OCI-LY1 (cell line): ENCODE measurements around the gene NCAPD3.

Experiments used
- H2AFZ ChIP-seq: fragments of 200-600 bp; sonication (generic), shearing (Covaris generic); 2 replicates; pipeline ENCODE4 v1.6.0; 2014; ENCODE audit warnings: antibody characterized with exemption, mild to moderate bottlenecking, low read length
- H3F3A ChIP-seq: fragments of 200-600 bp; sonication (generic), shearing (Covaris generic); 2 replicates; pipeline ENCODE4 v1.6.0; 2014; ENCODE audit warnings: mild to moderate bottlenecking, antibody characterized with exemption, low read length, moderate library complexity; ENCODE audit not compliant: insufficient read depth
- H3K27ac ChIP-seq: fragments of 200-600 bp; sonication (generic); 2 replicates; pipeline ENCODE4 v1.5.1; 2014; ENCODE audit warnings: low read length, mixed run types, mild to moderate bottlenecking, low read depth; ENCODE audit not compliant: poor library complexity, severe bottlenecking
- H3K27me3 ChIP-seq: fragments of 200-600 bp; sonication (generic); 2 replicates; pipeline ENCODE4 v1.6.0; 2014; ENCODE audit warnings: antibody characterized with exemption, mild to moderate bottlenecking, low read length, moderate library complexity; ENCODE audit not compliant: insufficient read depth
- H3K36me3 ChIP-seq: fragments of 200-600 bp; sonication (generic); 2 replicates; pipeline ENCODE4 v1.6.1; 2014; ENCODE audit warnings: mild to moderate bottlenecking, antibody characterized with exemption, low read length, moderate library complexity, mixed read lengths; ENCODE audit not compliant: insufficient read depth
- H3K4me1 ChIP-seq: fragments of 200-600 bp; sonication (generic); 2 replicates; pipeline ENCODE4 v1.5.1; 2014; ENCODE audit warnings: mild to moderate bottlenecking, low read length, moderate library complexity; ENCODE audit not compliant: insufficient read depth, severe bottlenecking
- H3K4me2 ChIP-seq: fragments of 200-600 bp; sonication (generic), shearing (Covaris generic); 2 replicates; pipeline ENCODE4 v1.6.1; 2014; ENCODE audit warnings: low read length
- H3K4me3 ChIP-seq: fragments of 200-600 bp; sonication (generic); 2 replicates; pipeline ENCODE4 v1.5.1; 2014; ENCODE audit warnings: low read length, low read depth, mild to moderate bottlenecking, mixed read lengths; ENCODE audit not compliant: poor library complexity, severe bottlenecking
- H3K79me2 ChIP-seq: fragments of 200-600 bp; shearing (Covaris generic); 2 replicates; pipeline ENCODE4 v1.6.1; 2016; ENCODE audit warnings: mixed run types, low read length, mixed read lengths; ENCODE audit not compliant: insufficient read depth
- H3K9ac ChIP-seq: fragments of 200-600 bp; sonication (generic), shearing (Covaris generic); 2 replicates; pipeline ENCODE4 v1.6.1; 2014; ENCODE audit warnings: mild to moderate bottlenecking, low read length, mixed read lengths
- H3K9me2 ChIP-seq: fragments of 200-600 bp; sonication (generic), shearing (Covaris generic); 2 replicates; pipeline ENCODE4 v1.6.1; 2014; ENCODE audit warnings: low read depth, mild to moderate bottlenecking, low read length, mixed read lengths
- H3K9me3 ChIP-seq: fragments of 200-600 bp; shearing (Covaris generic); 2 replicates; pipeline ENCODE4 v1.6.1; 2014; ENCODE audit warnings: low read length, mixed read lengths
- H4K20me1 ChIP-seq: fragments of 200-600 bp; sonication (generic), shearing (Covaris generic); 2 replicates; pipeline ENCODE4 v1.6.0; 2016; ENCODE audit warnings: mild to moderate bottlenecking, low read length; ENCODE audit not compliant: insufficient read depth
- CTCF ChIP-seq: fragments of 200-600 bp; sonication (generic), shearing (Covaris generic); IDR thresholded peaks from 2 replicates; pipeline ENCODE4 v1.5.1; 2017; ENCODE audit warnings: mild to moderate bottlenecking, antibody characterized with exemption, low read length, moderate library complexity, mixed read lengths
- EZH2 ChIP-seq: fragments of 200-600 bp; sonication (generic), shearing (Covaris generic); IDR thresholded peaks from 2 replicates; pipeline ENCODE4 v1.8.0; 2017; ENCODE audit warnings: borderline replicate concordance, mixed run types, mild to moderate bottlenecking, antibody characterized with exemption, low read length, moderate library complexity, mixed read lengths

The NCAPD3 gene

GRCh38 chr11:134272381-134273316 lies 48.9 kb upstream of the NCAPD3 start:
- H3K4me3 ChIP-seq, result no peak overlapping the region
- H3K27ac ChIP-seq, result no peak overlapping the region
- no peaks in the 10 kb centered on the region for H4K20me1 ChIP-seq
- H3F3A ChIP-seq, result no peaks in the 10 kb centered on the region
- TF ChIP-seq CTCF (no peak), EZH2 (no peak)
- no peak overlapping the region for H2AFZ ChIP-seq
- no peak overlapping the region for H3K4me2 ChIP-seq
- no peaks in the 10 kb centered on the region for H3K27me3 ChIP-seq
- H3K36me3 ChIP-seq, result no peaks in the 10 kb centered on the region
- no peaks in the 10 kb centered on the region for H3K9me3 ChIP-seq
- H3K9ac ChIP-seq, result no peak overlapping the region
- H3K9me2 ChIP-seq, result no peaks in the 10 kb centered on the region
- no peaks in the 10 kb centered on the region for H3K79me2 ChIP-seq
- H3K4me1 ChIP-seq, result no peaks in the 10 kb centered on the region

GRCh38 chr11:134271978-134272377 lies 48.2 kb upstream of the NCAPD3 start:
- H3K27me3 ChIP-seq, result no peaks in the 10 kb centered on the region
- no peak overlapping the region for H3K27ac ChIP-seq
- no peaks in the 10 kb centered on the region for H3F3A ChIP-seq
- no peak overlapping the region for H3K4me3 ChIP-seq
- H3K9me2 ChIP-seq, result no peaks in the 10 kb centered on the region
- no peaks in the 10 kb centered on the region for H3K79me2 ChIP-seq
- TF ChIP-seq CTCF (no peak), EZH2 (no peak)
- no peaks in the 10 kb centered on the region for H3K4me1 ChIP-seq
- no peaks in the 10 kb centered on the region for H3K9me3 ChIP-seq
- H3K4me2 ChIP-seq, result no peak overlapping the region
- H3K9ac ChIP-seq, result no peak overlapping the region
- H3K36me3 ChIP-seq, result no peaks in the 10 kb centered on the region
- no peaks in the 10 kb centered on the region for H4K20me1 ChIP-seq
- no peak overlapping the region for H2AFZ ChIP-seq

- H3K4me1 ChIP-seq, result no peaks in the 10 kb centered on the region
- H3K27me3 ChIP-seq, result no peaks in the 10 kb centered on the region
- no peaks in the 10 kb centered on the region for H3K9me2 ChIP-seq
- H3K36me3 ChIP-seq, result no peaks in the 10 kb centered on the region
- H3K9me3 ChIP-seq, result no peaks in the 10 kb centered on the region
- H4K20me1 ChIP-seq, result no peaks in the 10 kb centered on the region
- no peak overlapping the region for H3K4me2 ChIP-seq
- H3K79me2 ChIP-seq, result no peaks in the 10 kb centered on the region
- no peak overlapping the region for H3K4me3 ChIP-seq
- TF ChIP-seq EZH2, result no peak
- no peak for TF ChIP-seq CTCF
- H3K27ac ChIP-seq, result no peak overlapping the region
- no peak overlapping the region for H3K9ac ChIP-seq
- H2AFZ ChIP-seq, result no peak overlapping the region
- H3F3A ChIP-seq, result no peaks in the 10 kb centered on the region
Measured at GRCh38 chr11:134270250-134270714, 46.5 kb upstream of the NCAPD3 start.
